NCI-H748 treated with DMSO at 0.1 percent for 48 hours (cell line): Measurements from ENCODE around the gene KLHDC8A.

ENCODE experiments used
- DNase-seq: peaks from one replicate; lab custom pipeline; 2025; lab: John Stamatoyannopoulos, UW

Gene KLHDC8A

GRCh38 chr1:205344066-205344928, 12.4 kb downstream of the KLHDC8A start:
- peak; percentile 33 for DNase-seq

GRCh38 chr1:205343431-205344065, 13.2 kb downstream of the KLHDC8A start:
- no peak for DNase-seq

GRCh38 chr1:205342986-205343385, 13.7 kb downstream of the KLHDC8A start:
- DNase-seq = no peak

- DNase-seq = no peak
These were observed 16.0 kb downstream of the KLHDC8A start for GRCh38 chr1:205340676-205341075.

GRCh38 chr1:205339717-205340116, 17.0 kb downstream of the KLHDC8A start:
- DNase-seq = no peak

GRCh38 chr1:205339197-205339702, 17.5 kb downstream of the KLHDC8A start:
- DNase-seq = no peak

GRCh38 chr1:205338011-205338410, 18.7 kb downstream of the KLHDC8A start:
- DNase-seq = no peak

- no peak for DNase-seq
These were observed 19.2 kb downstream of the KLHDC8A start for GRCh38 chr1:205337481-205337880.

GRCh38 chr1:205335692-205336091, 21.0 kb downstream of the KLHDC8A start:
- DNase-seq = peak; percentile 23

- DNase-seq = no peak
These were observed 24.5 kb downstream of the KLHDC8A start for GRCh38 chr1:205332015-205332791.

- DNase-seq = no peak
These were observed 26.6 kb downstream of the KLHDC8A start for GRCh38 chr1:205330150-205330549.

GRCh38 chr1:205329719-205330118, 27.0 kb downstream of the KLHDC8A start:
- DNase-seq = no peak

- DNase-seq = no peak
These were observed 28.2 kb downstream of the KLHDC8A start for GRCh38 chr1:205328476-205328875.

- DNase-seq = no peak
These were observed 29.8 kb downstream of the KLHDC8A start for GRCh38 chr1:205326812-205327466.

GRCh38 chr1:205325334-205325884, 31.3 kb downstream of the KLHDC8A start:
- DNase-seq = peak; percentile 35

GRCh38 chr1:205324781-205325180, 31.9 kb downstream of the KLHDC8A start:
- no peak for DNase-seq

GRCh38 chr1:205323794-205324193, 32.9 kb downstream of the KLHDC8A start:
- no peak for DNase-seq

- no peak for DNase-seq
These were observed 34.8 kb downstream of the KLHDC8A start for GRCh38 chr1:205321959-205322283.

GRCh38 chr1:205321162-205321958, 35.4 kb downstream of the KLHDC8A start, which contains the start of gene NUAK2:
TSS of gene NUAK2 (minus strand) at chr1:205321745. CDS start at chr1:205321628, 117 bp downstream.
- peak; percentile 48 for DNase-seq
